ENCODE measurements around the gene CHRNA4.

- TF ChIP-seq CTCF (conservative IDR thresholded peaks at IDR 0.05; ENCODE audit: low read depth, low read length): no peak
- TF ChIP-seq ELK1 (IDR thresholded peaks at IDR 0.05; ENCODE audit: borderline replicate concordance, low read depth, low read length): no peak
- TF ChIP-seq, protein P1, sequence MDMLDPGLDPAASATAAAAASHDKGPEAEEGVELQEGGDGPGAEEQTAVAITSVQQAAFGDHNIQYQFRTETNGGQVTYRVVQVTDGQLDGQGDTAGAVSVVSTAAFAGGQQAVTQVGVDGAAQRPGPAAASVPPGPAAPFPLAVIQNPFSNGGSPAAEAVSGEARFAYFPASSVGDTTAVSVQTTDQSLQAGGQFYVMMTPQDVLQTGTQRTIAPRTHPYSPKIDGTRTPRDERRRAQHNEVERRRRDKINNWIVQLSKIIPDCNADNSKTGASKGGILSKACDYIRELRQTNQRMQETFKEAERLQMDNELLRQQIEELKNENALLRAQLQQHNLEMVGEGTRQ (IDR thresholded peaks at IDR 0.05; ENCODE audit: low read depth, low read length): no peak
- no peak for TF ChIP-seq MXI1 (IDR thresholded peaks at IDR 0.05; ENCODE audit: borderline replicate concordance, low read depth, low read length)
- no peak for TF ChIP-seq BHLHE40 (IDR thresholded peaks at IDR 0.05; ENCODE audit: low read depth, low read length)
- TF ChIP-seq RAD21 (IDR thresholded peaks at IDR 0.05; ENCODE audit: low read length): no peak
- TF ChIP-seq POLR2A (IDR thresholded peaks at IDR 0.05; ENCODE audit: low read depth, low read length): no peak
- no peak for TF ChIP-seq NFE2L2 (IDR thresholded peaks at IDR 0.05; ENCODE audit: low read depth, low read length)
- no peak for TF ChIP-seq RCOR1 (IDR thresholded peaks at IDR 0.05; ENCODE audit: insufficient replicate concordance, low read length)
- no peak for TF ChIP-seq SMC3 (IDR thresholded peaks at IDR 0.05; ENCODE audit: low read depth, low read length)
- TF ChIP-seq CEBPB (IDR thresholded peaks at IDR 0.05; ENCODE audit: low read depth, low read length): no peak
Measured at GRCh38 chr20:63294536-63294900, 66.6 kb downstream of the CHRNA4 start.
